Measurements from ENCODE around the gene SYNPR. TPM values are rescaled to one million over a fixed set of nuclear protein-coding genes. Genes with fewer than 3 reads are reported as not detected.

The SYNPR gene
- polyA plus RNA-seq, 3 donors, result not detected

DNA sequence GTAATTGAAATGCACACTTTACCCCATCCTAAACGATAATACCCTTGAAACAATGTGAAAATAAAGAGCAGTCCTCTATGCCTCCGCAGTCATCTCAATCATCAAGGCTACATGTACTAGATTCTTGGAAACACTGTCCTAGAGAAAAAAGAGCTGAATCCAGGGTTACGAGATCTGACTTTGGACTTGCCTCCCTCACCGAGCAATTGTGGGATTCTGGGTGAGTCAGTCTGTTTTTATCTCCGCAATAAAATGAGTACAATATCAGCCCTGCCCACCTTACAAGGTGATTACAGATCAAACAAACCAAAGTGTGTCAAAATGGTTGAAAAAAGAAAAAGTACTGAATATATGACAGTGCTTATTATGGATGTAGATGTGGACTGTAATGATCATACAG is 222.1 kb downstream of the SYNPR start:
- Histone ChIP-seq H3K9me3 (replicated peaks in 1 of 2; ENCODE audit: control insufficient read depth in 1 of 2, insufficient read depth in 1 of 2, low read length in 2 of 2) (no peaks in the 10 kb centered on the region), H3K36me3 (replicated peaks in 1 of 2; ENCODE audit: control insufficient read depth in 1 of 2, insufficient read depth in 2 of 2, low read length in 2 of 2) (no peaks in the 10 kb centered on the region), H2AFZ (ENCODE audit: insufficient read depth, low read depth, low read length, poor library complexity, severe bottlenecking) (no peak overlapping the region), H4K20me1 (ENCODE audit: insufficient read depth, low read length) (no peaks in the 10 kb centered on the region), H3K79me2 (ENCODE audit: insufficient read depth, low read length) (no peaks in the 10 kb centered on the region), H3K4me3 (replicated peaks in 1 of 3; ENCODE audit: low read depth in 2 of 3, low read length in 3 of 3) (no peak overlapping the region), H3K4me2 (replicated peaks; ENCODE audit: extremely low read depth, low read length, poor library complexity, severe bottlenecking) (no peak overlapping the region), H3K9ac (ENCODE audit: insufficient read depth, low read length, poor library complexity, severe bottlenecking) (no peak overlapping the region), H3K27ac (ENCODE audit: low read depth in 1 of 2, low read length in 2 of 2) (no peak overlapping the region), H3K4me1 (ENCODE audit: control insufficient read depth in 1 of 2, insufficient read depth in 2 of 2, low read length in 2 of 2) (no peaks in the 10 kb centered on the region), H3K27me3 (ENCODE audit: control insufficient read depth in 2 of 2, insufficient read depth in 2 of 2, low read length in 2 of 2) (no peaks in the 10 kb centered on the region)
- no peak overlapping the region for H3K4me3 Mint-ChIP-seq
- no peak for DNase-seq
- H3K36me3 Mint-ChIP-seq, result no peaks in the 10 kb centered on the region
- TF ChIP-seq, protein P1, sequence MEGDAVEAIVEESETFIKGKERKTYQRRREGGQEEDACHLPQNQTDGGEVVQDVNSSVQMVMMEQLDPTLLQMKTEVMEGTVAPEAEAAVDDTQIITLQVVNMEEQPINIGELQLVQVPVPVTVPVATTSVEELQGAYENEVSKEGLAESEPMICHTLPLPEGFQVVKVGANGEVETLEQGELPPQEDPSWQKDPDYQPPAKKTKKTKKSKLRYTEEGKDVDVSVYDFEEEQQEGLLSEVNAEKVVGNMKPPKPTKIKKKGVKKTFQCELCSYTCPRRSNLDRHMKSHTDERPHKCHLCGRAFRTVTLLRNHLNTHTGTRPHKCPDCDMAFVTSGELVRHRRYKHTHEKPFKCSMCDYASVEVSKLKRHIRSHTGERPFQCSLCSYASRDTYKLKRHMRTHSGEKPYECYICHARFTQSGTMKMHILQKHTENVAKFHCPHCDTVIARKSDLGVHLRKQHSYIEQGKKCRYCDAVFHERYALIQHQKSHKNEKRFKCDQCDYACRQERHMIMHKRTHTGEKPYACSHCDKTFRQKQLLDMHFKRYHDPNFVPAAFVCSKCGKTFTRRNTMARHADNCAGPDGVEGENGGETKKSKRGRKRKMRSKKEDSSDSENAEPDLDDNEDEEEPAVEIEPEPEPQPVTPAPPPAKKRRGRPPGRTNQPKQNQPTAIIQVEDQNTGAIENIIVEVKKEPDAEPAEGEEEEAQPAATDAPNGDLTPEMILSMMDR (IDR thresholded peaks at IDR 0.05), result no peak
- 100% methylated on average over 1 of the region's 5 CpGs for WGBS (ENCODE audit: insufficient coverage)
- H3K9me3 Mint-ChIP-seq, result peaks cover 0 to 3% (median 0%) of the 10 kb centered on the region in 7 donors
- no peaks in the 10 kb centered on the region for H3K4me1 Mint-ChIP-seq
- intact Hi-C loops (cut with micrococcal nuclease), result no loop called here
- H3K27me3 Mint-ChIP-seq (ENCODE audit: low read depth in 3 of 3), result no peaks in the 10 kb centered on the region
- H3K27ac Mint-ChIP-seq, result no peak overlapping the region

GRCh38 chr3:63508305-63508704 is 230.2 kb downstream of the SYNPR start:
- peaks cover 0 to 1% (median 0%) of the 10 kb centered on the region in 7 donors for H3K9me3 Mint-ChIP-seq
- no peaks in the 10 kb centered on the region for H3K4me1 Mint-ChIP-seq
- Histone ChIP-seq H4K20me1 (ENCODE audit: insufficient read depth, low read length) (no peaks in the 10 kb centered on the region), H3K9me3 (replicated peaks in 1 of 2; ENCODE audit: control insufficient read depth in 1 of 2, insufficient read depth in 1 of 2, low read length in 2 of 2) (no peaks in the 10 kb centered on the region), H3K4me2 (replicated peaks; ENCODE audit: extremely low read depth, low read length, poor library complexity, severe bottlenecking) (no peak overlapping the region), H3K4me1 (ENCODE audit: control insufficient read depth in 1 of 2, insufficient read depth in 2 of 2, low read length in 2 of 2) (no peaks in the 10 kb centered on the region), H3K27ac (ENCODE audit: low read depth in 1 of 2, low read length in 2 of 2) (no peak overlapping the region), H3K79me2 (ENCODE audit: insufficient read depth, low read length) (no peaks in the 10 kb centered on the region), H3K36me3 (replicated peaks in 1 of 2; ENCODE audit: control insufficient read depth in 1 of 2, insufficient read depth in 2 of 2, low read length in 2 of 2) (no peaks in the 10 kb centered on the region), H3K4me3 (replicated peaks in 1 of 3; ENCODE audit: low read depth in 2 of 3, low read length in 3 of 3) (no peak overlapping the region), H2AFZ (ENCODE audit: insufficient read depth, low read depth, low read length, poor library complexity, severe bottlenecking) (no peak overlapping the region), H3K9ac (ENCODE audit: insufficient read depth, low read length, poor library complexity, severe bottlenecking) (no peak overlapping the region), H3K27me3 (ENCODE audit: control insufficient read depth in 2 of 2, insufficient read depth in 2 of 2, low read length in 2 of 2) (no peaks in the 10 kb centered on the region)
- H3K36me3 Mint-ChIP-seq, result no peaks in the 10 kb centered on the region
- no peak for DNase-seq
- H3K27me3 Mint-ChIP-seq (ENCODE audit: low read depth in 3 of 3), result no peaks in the 10 kb centered on the region
- WGBS (ENCODE audit: insufficient coverage), result no CpG with 5 or more reads among the region's 1 CpG
- intact Hi-C loops (cut with micrococcal nuclease), result no loop called here
- no peak overlapping the region for H3K4me3 Mint-ChIP-seq
- no peak overlapping the region for H3K27ac Mint-ChIP-seq
- TF ChIP-seq, protein P1 (IDR thresholded peaks at IDR 0.05), result no peak
